Uterus (tissue), 4 donors: ENCODE results near the gene ARL6IP4. TPM values are rescaled to one million over a fixed set of nuclear protein-coding genes. Genes with fewer than 3 reads are reported as not detected.

ENCODE experiments used
- DNase-seq, 2 donors: peaks; one replicate each; pipeline ENCODE4 v3.0.0-alpha.2; 2019 to 2020
- H3K27ac ChIP-seq, 2 donors: fragments of 200-600 bp; sonication (generic); 1 replicate in 1 of 2; 2 replicates in 1 of 2; pipeline ENCODE4 v1.5.1; 2016 to 2018
- H3K27me3 ChIP-seq, 2 donors: fragments of 200-600 bp; sonication (generic); one replicate each; pipeline ENCODE4 v1.5.1; 2018 to 2019; ENCODE audit warnings: control low read depth in 1 of 2
- H3K36me3 ChIP-seq, 2 donors: fragments of 200-600 bp; sonication (generic); one replicate each; pipeline ENCODE4 v1.5.1; 2019; ENCODE audit warnings: control low read depth in 1 of 2
- H3K4me1 ChIP-seq, 2 donors: fragments of 200-600 bp; sonication (generic); one replicate each; pipeline ENCODE4 v1.5.1; 2018 to 2019; ENCODE audit warnings: control low read depth in 1 of 2
- H3K4me3 ChIP-seq, 2 donors: fragments of 200-600 bp; sonication (generic); 1 replicate in 1 of 2; 2 replicates in 1 of 2; pipeline ENCODE4 v1.5.1; 2018 to 2019; ENCODE audit warnings: mild to moderate bottlenecking in 1 of 2
- H3K9me3 ChIP-seq, 2 donors: fragments of 200-600 bp; sonication (generic); one replicate each; pipeline ENCODE4 v1.5.1; 2019; ENCODE audit warnings: control low read depth in 1 of 2
- CTCF ChIP-seq, 4 experiments: fragments of 200-600 bp in 2 of 4; fragments of 450-650 bp in 2 of 4; sonication (generic) in 2 of 4; IDR thresholded peaks; one replicate each; pipeline ENCODE4 v1.5.1; 2016 to 2019; ENCODE audit warnings: antibody characterized with exemption in 4 of 4, mild to moderate bottlenecking in 2 of 4, moderate library complexity in 1 of 4
- POLR2A ChIP-seq, 2 donors: fragments of 450-650 bp; IDR thresholded peaks; one replicate each; pipeline ENCODE4 v1.6.1; 2016; ENCODE audit warnings: antibody characterized with exemption in 2 of 2, mild to moderate bottlenecking in 1 of 2, moderate library complexity in 1 of 2
- intact Hi-C: fragments of 100-400 bp; cut with DNase I; formaldehyde crosslinking; loops from one replicate; pipeline ENCODE4 v1.15.1; 2023; ENCODE audit warnings: low total_unique reads
- total RNA-seq, 4 donors: library from RNA; depleted of rRNA in 3 of 4; stranded (reverse); fragments of >200 nt in 3 of 4; gene quantifications; one replicate each; pipeline versions ENCODE4 v1.1.0 to v1.2.4, GENCODE V29; 2014 to 2023
- donor health status: DM: yes; HTN: yes; CAD: no.

Gene ARL6IP4
- total RNA-seq, 4 donors from 2014 or later = 85.9 to 314 (median 207) TPM

- H3K27me3 ChIP-seq = no peaks in the 10 kb centered on the region
- peaks cover 0 to 9% of the 10 kb centered on the region in 2 donors for H3K4me1 ChIP-seq
- intact Hi-C loops = no loop called here
- TF ChIP-seq CTCF (IDR thresholded peaks at IDR 0.05) = no peak
- TF ChIP-seq POLR2A (IDR thresholded peaks at IDR 0.05) = no peak
- H3K36me3 ChIP-seq = no peaks in the 10 kb centered on the region
- no peak overlapping the region for H3K4me3 ChIP-seq
- no peaks in the 10 kb centered on the region for H3K9me3 ChIP-seq
- DNase-seq = no peak
- no peak overlapping the region for H3K27ac ChIP-seq
Observed at GRCh38 chr12:122989225-122989839, 8.9 kb downstream of the ARL6IP4 start.

- no peaks in the 10 kb centered on the region for H3K36me3 ChIP-seq
- intact Hi-C loops = no loop called here
Observed at GRCh38 chr12:122989874-122990419, 9.5 kb downstream of the ARL6IP4 start.

GRCh38 chr12:122990561-122990960 lies 10.1 kb downstream of the ARL6IP4 start:
- no peaks in the 10 kb centered on the region for H3K27me3 ChIP-seq
- H3K9me3 ChIP-seq = no peaks in the 10 kb centered on the region
- intact Hi-C loops = no loop called here
- no peaks in the 10 kb centered on the region for H3K36me3 ChIP-seq
- no peaks in the 10 kb centered on the region for H3K4me1 ChIP-seq
- TF ChIP-seq POLR2A (IDR thresholded peaks at IDR 0.05) (no peak), CTCF (IDR thresholded peaks at IDR 0.05) (no peak)
- H3K27ac ChIP-seq = no peak overlapping the region
- no peak for DNase-seq
- no peak overlapping the region for H3K4me3 ChIP-seq

More at GRCh38 chr12:122989874-122990419, 9.5 kb downstream of the ARL6IP4 start:
- peaks cover 0 to 3% of the 10 kb centered on the region in 2 donors for H3K4me1 ChIP-seq
- no peak overlapping the region for H3K27ac ChIP-seq
- TF ChIP-seq POLR2A (IDR thresholded peaks at IDR 0.05) (no peak), CTCF (IDR thresholded peaks at IDR 0.05) (no peak)
- no peaks in the 10 kb centered on the region for H3K27me3 ChIP-seq
- no peaks in the 10 kb centered on the region for H3K9me3 ChIP-seq
- no peak overlapping the region for H3K4me3 ChIP-seq
- no peak for DNase-seq

GRCh38 chr12:122990961-122991622 lies 10.6 kb downstream of the ARL6IP4 start:
- H3K4me3 ChIP-seq = no peak overlapping the region
- no peaks in the 10 kb centered on the region for H3K9me3 ChIP-seq
- no peaks in the 10 kb centered on the region for H3K27me3 ChIP-seq
- H3K4me1 ChIP-seq = no peaks in the 10 kb centered on the region
- H3K27ac ChIP-seq = no peak overlapping the region
- H3K36me3 ChIP-seq = no peaks in the 10 kb centered on the region
- TF ChIP-seq CTCF (IDR thresholded peaks at IDR 0.05) (no peak), POLR2A (IDR thresholded peaks at IDR 0.05) (no peak)
- no peak for DNase-seq
- intact Hi-C loops = no loop called here

- H3K27ac ChIP-seq = no peak overlapping the region
- H3K4me3 ChIP-seq = no peak overlapping the region
- TF ChIP-seq POLR2A (IDR thresholded peaks at IDR 0.05) = no peak
- TF ChIP-seq CTCF (IDR thresholded peaks at IDR 0.05) = no peak
- no peaks in the 10 kb centered on the region for H3K27me3 ChIP-seq
- no peaks in the 10 kb centered on the region for H3K36me3 ChIP-seq
- no peaks in the 10 kb centered on the region for H3K9me3 ChIP-seq
- no peak for DNase-seq
- H3K4me1 ChIP-seq = no peaks in the 10 kb centered on the region
- intact Hi-C loops = no loop called here
Observed at GRCh38 chr12:122991623-122992275, 11.3 kb downstream of the ARL6IP4 start.
